ENCODE measurements around the gene SLC26A1.

GRCh38 chr4:957581-958313, 35.5 kb downstream of the SLC26A1 start:
- TF ChIP-seq POLR2A (IDR thresholded peaks at IDR 0.05) (no peak), CTCF (IDR thresholded peaks at IDR 0.05) (no peak)

Measured in tibial nerve (tissue), 3 donors.